ENCODE data around the gene SLC6A6. TPM values are rescaled to one million over a fixed set of nuclear protein-coding genes. Genes with fewer than 3 reads are reported as not detected.

Gene SLC6A6
- total and polyA plus RNA-seq, 10 donors = 3.4 to 150 (median 104) TPM

DNA sequence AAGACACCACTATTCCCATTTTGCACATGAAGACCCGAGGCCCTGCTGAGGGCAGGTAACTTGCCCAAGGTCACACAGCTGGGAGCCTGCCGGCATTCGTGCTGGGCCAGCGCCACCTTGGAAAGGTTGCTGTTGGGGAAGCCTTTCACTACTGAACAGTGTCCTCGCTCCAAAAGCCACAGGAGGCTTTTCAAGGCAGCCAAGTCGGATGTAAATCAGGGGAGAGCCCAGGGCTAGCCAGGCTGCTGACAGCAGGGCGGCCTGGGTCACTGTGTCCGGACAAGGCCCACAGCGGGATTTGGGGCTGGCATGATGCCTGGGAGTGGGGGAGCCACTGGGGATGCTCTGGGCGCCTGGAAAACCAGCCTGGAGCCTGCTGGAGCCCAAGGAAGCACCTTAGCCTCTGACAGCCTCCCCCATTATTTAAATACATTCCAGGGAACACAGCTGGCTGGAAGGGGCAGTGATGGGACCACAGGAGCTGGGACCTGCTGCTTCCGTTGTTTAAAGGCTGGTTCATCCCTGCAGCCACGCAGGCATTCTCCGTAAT lies 10.5 kb downstream of the SLC6A6 start:
- Histone ChIP-seq H3K4me3 (peak overlapping the region in 1 of 8 donors; percentile 36), H3K27ac (peak overlapping the region in 7 of 8 donors; percentile 51 to 90 (median 77)), H3K27me3 (replicated peaks in 1 of 7) (no peaks in the 10 kb centered on the region), H3K36me3 (peaks cover 0 to 79% (median 24%) of the 10 kb centered on the region in 6 donors), H3K9me3 (no peaks in the 10 kb centered on the region), H3K4me1 (peaks cover 15 to 100% (median 69%) of the 10 kb centered on the region in 6 donors)
- TF ChIP-seq POLR2A (IDR thresholded peaks at IDR 0.05) = no peak
- TF ChIP-seq POLR2AphosphoS5 (IDR thresholded peaks at IDR 0.05) = peak in 1 of 3 donors; percentile 63
- 65 to 89% (median 83%) methylated on average over 12 to 13 of the region's 13 CpGs for WGBS, 5 donors
- intact Hi-C loops (cut with DNase I; ENCODE audit: low total_unique reads) = no loop called here
- DNase-seq = no peak

GRCh38 chr3:14413381-14414071 lies 11.1 kb downstream of the SLC6A6 start:
- H3K4me1 ChIP-seq = peaks cover 20 to 100% (median 71%) of the 10 kb centered on the region in 6 donors

DNA sequence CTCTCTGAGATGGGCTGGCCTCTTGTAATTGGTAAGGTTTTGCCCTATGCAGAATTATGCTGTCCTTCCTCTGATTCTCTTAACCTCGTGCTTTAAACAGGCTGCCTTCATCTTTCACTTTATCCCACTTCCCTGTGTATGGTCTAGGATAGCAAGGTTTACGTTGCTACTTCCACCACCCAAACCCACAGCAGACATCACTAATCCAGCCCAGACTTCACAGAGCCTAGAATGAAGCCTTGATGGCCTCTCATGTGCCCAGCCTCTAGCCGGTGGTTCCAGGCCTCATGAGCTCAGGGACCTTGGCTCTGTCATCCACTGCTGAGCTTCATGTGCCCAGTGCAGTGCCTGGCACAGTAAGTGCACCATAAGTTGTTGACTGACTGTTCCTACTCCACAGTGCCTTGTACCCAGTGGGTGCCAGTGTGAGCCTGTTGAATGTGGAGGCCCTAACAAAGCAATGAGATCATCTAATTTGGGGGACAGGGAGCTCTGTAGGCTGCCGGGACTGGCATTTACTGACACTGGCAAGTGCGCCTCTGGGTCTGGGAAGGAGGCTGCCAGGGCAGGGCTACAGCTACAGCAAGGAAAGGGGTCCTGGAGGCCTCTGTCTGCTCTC lies 12.5 kb downstream of the SLC6A6 start:
- Histone ChIP-seq H3K9me3 (no peaks in the 10 kb centered on the region), H3K4me3 (no peak overlapping the region), H3K4me1 (peaks cover 20 to 100% (median 67%) of the 10 kb centered on the region in 6 donors), H3K27me3 (replicated peaks in 1 of 7) (no peaks in the 10 kb centered on the region), H3K36me3 (peaks cover 0 to 87% (median 29%) of the 10 kb centered on the region in 6 donors), H3K27ac (peak overlapping the region in 4 of 8 donors; percentile 59 to 90 (median 83))
- intact Hi-C loops (cut with DNase I; ENCODE audit: low total_unique reads) = no loop called here
- TF ChIP-seq POLR2A (IDR thresholded peaks at IDR 0.05) (no peak), POLR2AphosphoS5 (IDR thresholded peaks at IDR 0.05) (peak in 1 of 3 donors; percentile 4)
- no peak for DNase-seq
- 82 to 90% (median 89%) methylated on average over 4 to 5 of the region's 5 CpGs for WGBS, 5 donors

More at GRCh38 chr3:14413381-14414071, 11.1 kb downstream of the SLC6A6 start:
- Histone ChIP-seq H3K27me3 (replicated peaks in 1 of 7) (no peaks in the 10 kb centered on the region), H3K4me3 (peak overlapping the region in 1 of 8 donors; percentile 36), H3K27ac (peak overlapping the region in 7 of 8 donors; percentile 51 to 90 (median 77)), H3K9me3 (no peaks in the 10 kb centered on the region), H3K36me3 (peaks cover 0 to 84% (median 27%) of the 10 kb centered on the region in 6 donors)
- intact Hi-C loops (cut with DNase I; ENCODE audit: low total_unique reads) = no loop called here
- DNase-seq = no peak
- WGBS, 5 donors = 47 to 54% (median 48%) methylated on average over 9 to 11 of the region's 11 CpGs
- TF ChIP-seq POLR2AphosphoS5 (IDR thresholded peaks at IDR 0.05) = no peak
- TF ChIP-seq POLR2A (IDR thresholded peaks at IDR 0.05) = no peak
- TF ChIP-seq CTCF (IDR thresholded peaks at IDR 0.05 in 8 of 11, conservative IDR thresholded peaks at IDR 0.05 in 3 of 11) = no peak

DNA sequence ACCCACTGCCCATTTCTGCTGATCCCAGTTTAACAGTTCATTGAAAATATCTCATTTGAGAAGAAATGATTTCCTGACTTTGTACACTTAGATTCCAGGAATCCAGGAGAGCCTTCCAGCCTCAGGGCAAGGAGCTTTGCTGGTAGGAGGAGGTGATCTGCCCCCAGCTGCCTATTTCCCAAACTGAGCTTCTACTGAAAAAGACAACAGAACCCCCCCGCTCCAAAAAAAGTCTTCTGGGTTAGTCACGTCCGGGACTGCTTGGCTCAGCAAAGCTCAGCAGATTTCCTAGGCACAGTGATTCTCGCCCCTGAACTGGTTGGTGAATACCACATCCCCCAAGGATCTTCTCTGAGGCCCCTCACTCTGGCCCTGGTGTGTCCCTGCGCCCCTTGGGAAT lies 13.1 kb downstream of the SLC6A6 start:
- intact Hi-C loops (cut with DNase I; ENCODE audit: low total_unique reads) = no loop called here
- Histone ChIP-seq H3K4me3 (no peak overlapping the region), H3K27me3 (replicated peaks in 1 of 7) (no peaks in the 10 kb centered on the region), H3K36me3 (peaks cover 0 to 87% (median 29%) of the 10 kb centered on the region in 6 donors), H3K9me3 (no peaks in the 10 kb centered on the region), H3K27ac (peak overlapping the region in 4 of 8 donors; percentile 59 to 90 (median 83)), H3K4me1 (peaks cover 17 to 100% (median 64%) of the 10 kb centered on the region in 6 donors)
- no peak for TF ChIP-seq CTCF (IDR thresholded peaks at IDR 0.05 in 8 of 11, conservative IDR thresholded peaks at IDR 0.05 in 3 of 11)
- TF ChIP-seq POLR2A (IDR thresholded peaks at IDR 0.05) = no peak
- no peak for TF ChIP-seq POLR2AphosphoS5 (IDR thresholded peaks at IDR 0.05)
- 76 to 89% (median 84%) methylated on average over 5 of the region's 5 CpGs for WGBS, 5 donors
- no peak for DNase-seq

Measured in spleen (tissue), 11 donors.